Uterine smooth muscle cell (primary cell): ENCODE results near the gene TPRKB. TPM values are rescaled to one million over a fixed set of nuclear protein-coding genes. Genes with fewer than 3 reads are reported as not detected.

Experiments
- total RNA-seq: library from RNA; depleted of rRNA; stranded (reverse); fragments of >200 nt; gene quantifications from 2 replicates; pipeline ENCODE4 v1.2.3, GENCODE V29; 2014

The TPRKB gene
- 17.6 and 54.6 TPM in 2 replicates for total RNA-seq

DNA sequence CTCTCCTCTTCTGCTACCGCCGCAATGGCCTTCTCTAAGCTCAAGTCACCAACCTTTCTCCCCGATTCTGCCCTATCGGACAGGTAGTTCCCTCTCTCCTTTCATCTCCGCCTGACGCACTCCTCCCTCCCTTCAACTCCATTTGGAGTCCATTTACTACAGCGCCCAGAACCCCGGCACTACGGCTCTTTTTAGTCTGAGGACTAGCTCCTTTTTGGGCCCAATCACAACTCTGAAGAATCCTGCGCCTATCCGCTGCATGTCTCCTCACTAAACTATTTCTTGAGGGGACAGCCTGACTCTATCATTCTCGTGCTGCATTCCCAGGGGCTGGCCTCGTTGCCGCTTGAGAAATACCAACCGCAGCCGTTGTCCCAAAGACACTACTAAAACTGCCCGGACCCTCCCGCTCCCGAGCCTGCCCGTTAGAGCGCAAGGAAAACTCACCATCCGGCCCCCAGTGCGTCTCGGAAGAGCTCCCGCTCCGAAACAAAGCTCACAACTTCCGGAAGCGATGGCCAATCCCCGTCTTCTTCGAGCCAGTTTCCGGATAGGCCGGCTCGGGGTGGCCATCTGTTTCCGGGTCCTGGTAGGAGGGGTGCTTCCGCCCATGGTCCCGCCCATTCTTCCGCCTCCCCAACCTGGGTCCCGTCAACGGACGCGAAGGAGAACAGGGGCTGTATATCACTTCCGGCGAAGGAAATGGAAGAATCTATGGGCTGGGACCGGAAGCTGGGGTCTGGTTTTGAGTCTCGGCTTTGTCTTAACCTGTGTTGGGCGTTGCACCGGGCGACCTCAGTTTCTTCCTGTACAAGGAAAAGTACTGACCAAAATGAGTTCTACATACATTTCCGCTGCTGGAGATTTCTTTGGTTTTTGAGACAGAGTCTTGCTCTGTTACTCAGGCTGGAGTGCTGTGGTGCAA, at the start of gene TPRKB:
Gene TPRKB (minus strand): TSS at position 491 of the 925 bp plus-strand sequence. CDS start 2,776 bp downstream, outside the sequence.

DNA sequence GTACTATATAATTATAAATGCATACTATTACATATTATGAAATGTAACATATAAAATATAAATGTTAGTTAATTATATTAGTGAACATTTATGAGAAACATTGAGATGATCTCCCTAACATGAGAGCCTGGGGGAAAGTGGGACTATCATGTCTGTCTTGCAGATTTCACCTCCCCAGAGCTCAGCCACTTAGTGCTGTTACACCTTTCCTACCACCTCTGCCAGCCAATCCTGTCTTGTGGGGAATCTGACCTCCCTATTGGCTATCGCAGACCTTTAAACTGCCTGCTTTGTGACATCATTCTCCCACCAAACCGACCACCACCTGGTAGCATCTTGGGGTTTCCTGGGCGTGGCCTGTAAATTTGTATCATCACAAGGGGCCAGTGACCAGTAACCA, 46.7 kb upstream of the TPRKB start, which contains the start of gene C2orf78:
Gene C2orf78 (plus strand): TSS at position 301 of the 400 bp plus-strand sequence. CDS start 127 bp downstream, outside the sequence.

DNA sequence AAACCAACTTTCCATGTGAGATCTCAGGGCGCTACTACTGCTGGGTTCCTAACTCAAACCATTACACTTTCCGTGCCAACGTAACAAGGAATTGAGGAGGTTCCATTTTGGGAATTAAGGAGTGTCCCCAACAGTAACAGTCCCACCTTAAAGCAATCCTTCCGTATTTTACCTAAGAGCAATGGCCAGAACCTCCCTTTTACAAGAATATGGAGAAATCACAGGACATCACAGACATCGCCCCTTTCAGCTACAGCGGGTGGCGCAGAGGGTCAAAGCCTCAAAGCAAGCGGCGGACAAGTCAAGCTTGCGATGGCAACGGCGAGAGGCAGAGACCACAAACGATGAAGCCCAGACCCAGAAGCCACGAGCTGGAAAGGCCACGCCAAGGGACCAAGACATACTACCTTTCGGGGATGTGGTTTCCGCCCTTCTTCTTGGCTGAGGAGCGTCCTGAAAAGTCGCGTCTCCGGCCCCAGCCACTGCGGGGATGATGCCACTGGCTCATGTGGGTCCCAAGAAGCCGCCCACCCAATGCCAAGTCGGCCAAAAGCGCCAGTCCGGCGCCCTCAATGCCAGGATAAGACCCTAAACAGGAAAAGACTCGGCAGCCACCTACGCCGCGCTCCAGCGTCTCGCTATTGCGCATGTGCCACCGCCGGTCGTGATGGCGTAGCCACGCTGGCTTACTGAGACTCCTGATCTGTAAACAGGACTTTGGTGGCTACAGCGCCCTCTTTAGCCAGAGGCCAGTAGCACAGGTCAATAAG, 42.5 kb upstream of the TPRKB start, which contains the start of gene DUSP11:
Gene DUSP11 (minus strand): TSS at position 637 of the 770 bp plus-strand sequence. CDS start 129 bp downstream, at position 508.

Other genes with a start within 250 kb of the TPRKB start
- gene NAT8, start 94.9 kb downstream of the TPRKB start, total RNA-seq = not detected in 2 replicates
- 23.7 and 26.9 TPM in 2 replicates for gene DUSP11, start 42.8 kb upstream of the TPRKB start, total RNA-seq
- gene C2orf78, start 46.8 kb upstream of the TPRKB start, total RNA-seq = not detected in 2 replicates
- 22.1 and 23.0 TPM in 2 replicates for gene STAMBP, start 91.6 kb upstream of the TPRKB start, total RNA-seq
- gene ACTG2, start 155.7 kb upstream of the TPRKB start, total RNA-seq = 2.9 and 6.2 TPM in 2 replicates
- 52.6 and 55.7 TPM in 2 replicates for gene DGUOK, start 189.5 kb upstream of the TPRKB start, total RNA-seq
- gene TET3, start 247.6 kb upstream of the TPRKB start, total RNA-seq = 2.9 and 4.2 TPM in 2 replicates